H9 (cell line): ENCODE data around the gene SLC6A19. TPM values are rescaled to one million over a fixed set of nuclear protein-coding genes. Genes with fewer than 3 reads are reported as not detected.

Source experiments
- DNase-seq: peaks from one replicate; pipeline ENCODE4 v3.0.0-alpha.2; 2017
- H2AFZ ChIP-seq: one replicate; pipeline ENCODE4 v1.6.1; 2013; ENCODE audit warnings: mild to moderate bottlenecking, low read length, control low read depth, moderate library complexity
- H2AK5ac ChIP-seq: 2 replicates; pipeline ENCODE4 v1.6.1; 2013; ENCODE audit warnings: low read length, control low read depth, mixed read lengths; ENCODE audit not compliant: insufficient read length
- H2BK120ac ChIP-seq: one replicate; pipeline ENCODE4 v1.6.1; 2013; ENCODE audit warnings: low read depth, mild to moderate bottlenecking, low read length, control low read depth, inconsistent platforms; ENCODE audit not compliant: poor library complexity, severe bottlenecking
- H2BK12ac ChIP-seq: 2 replicates; pipeline ENCODE4 v1.6.1; 2013; ENCODE audit warnings: low read length, control low read depth, mixed read lengths, low read depth; ENCODE audit not compliant: insufficient read length
- H2BK15ac ChIP-seq: 2 replicates; pipeline ENCODE4 v1.6.1; 2013; ENCODE audit warnings: low read depth, low read length, control low read depth
- H2BK20ac ChIP-seq: one replicate; pipeline ENCODE4 v1.6.1; 2013; ENCODE audit warnings: low read depth, mild to moderate bottlenecking, low read length, control low read depth, inconsistent platforms; ENCODE audit not compliant: poor library complexity, severe bottlenecking
- H2BK5ac ChIP-seq: 2 replicates; pipeline ENCODE4 v1.6.1; 2013; ENCODE audit warnings: low read length, control low read depth, mixed read lengths; ENCODE audit not compliant: insufficient read length
- H3K14ac ChIP-seq: 2 replicates; pipeline ENCODE4 v1.6.1; 2013; ENCODE audit warnings: low read length, control low read depth; ENCODE audit not compliant: insufficient read depth
- H3K18ac ChIP-seq: 2 replicates; pipeline ENCODE4 v1.6.1; 2013; ENCODE audit warnings: low read depth, mild to moderate bottlenecking, mixed read lengths, low read length, control low read depth; ENCODE audit not compliant: insufficient read length
- H3K23ac ChIP-seq: 2 replicates; pipeline ENCODE4 v1.6.1; 2013; ENCODE audit warnings: low read length, control low read depth, mixed read lengths, low read depth; ENCODE audit not compliant: insufficient read length
- H3K23me2 ChIP-seq: 2 replicates; pipeline ENCODE4 v1.6.1; 2013; ENCODE audit warnings: low read depth, mild to moderate bottlenecking, mixed read lengths, low read length, control low read depth; ENCODE audit not compliant: insufficient read length, poor library complexity, severe bottlenecking
- H3K27ac ChIP-seq: 2 replicates; pipeline ENCODE4 v1.5.1; 2013; ENCODE audit warnings: low read length, control low read depth, mixed read lengths, low read depth; ENCODE audit not compliant: insufficient read length
- H3K27me3 ChIP-seq: 2 replicates; pipeline ENCODE4 v1.6.1; 2013; ENCODE audit warnings: low read length, control low read depth, inconsistent platforms; ENCODE audit not compliant: insufficient read depth
- H3K4ac ChIP-seq: 2 replicates; pipeline ENCODE4 v1.6.1; 2013; ENCODE audit warnings: low read depth, mild to moderate bottlenecking, control low read depth, inconsistent platforms, low read length, moderate library complexity
- H3K4me1 ChIP-seq: 2 replicates; pipeline ENCODE4 v1.6.1; 2013; ENCODE audit warnings: low read length, control low read depth, inconsistent platforms; ENCODE audit not compliant: insufficient read depth
- H3K4me2 ChIP-seq: 2 replicates; pipeline ENCODE4 v1.6.1; 2013; ENCODE audit warnings: low read length, control low read depth, mixed read lengths; ENCODE audit not compliant: insufficient read length, insufficient read depth
- H3K56ac ChIP-seq: 2 replicates; pipeline ENCODE4 v1.6.1; 2013; ENCODE audit warnings: low read depth, mild to moderate bottlenecking, mixed read lengths, low read length, control low read depth; ENCODE audit not compliant: insufficient read length
- H3K79me1 ChIP-seq: 2 replicates; pipeline ENCODE4 v1.6.1; 2013; ENCODE audit warnings: low read depth, mild to moderate bottlenecking, moderate library complexity, low read length, control low read depth, inconsistent platforms; ENCODE audit not compliant: insufficient read depth, poor library complexity, severe bottlenecking
- H3K79me2 ChIP-seq: 2 replicates; pipeline ENCODE4 v1.6.1; 2013; ENCODE audit warnings: low read length, control low read depth, inconsistent platforms; ENCODE audit not compliant: insufficient read depth
- H3K9ac ChIP-seq: 2 replicates; pipeline ENCODE4 v1.6.1; 2013; ENCODE audit warnings: low read length, control low read depth, mixed read lengths; ENCODE audit not compliant: insufficient read length; ENCODE audit errors: extremely low read depth
- H3K9me3 ChIP-seq: one replicate; pipeline ENCODE4 v1.6.1; 2013; ENCODE audit warnings: low read depth, low read length, inconsistent platforms; ENCODE audit not compliant: control insufficient read depth
- H3T11ph ChIP-seq: one replicate; pipeline ENCODE4 v1.6.1; 2013; ENCODE audit warnings: mild to moderate bottlenecking, low read length, control low read depth, inconsistent platforms
- H4K20me1 ChIP-seq: one replicate; pipeline ENCODE4 v1.6.1; 2013; ENCODE audit not compliant: control insufficient read depth, insufficient read length, insufficient read depth
- H4K5ac ChIP-seq: 2 replicates; pipeline ENCODE4 v1.6.1; 2013; ENCODE audit warnings: low read depth, mild to moderate bottlenecking, mixed read lengths, low read length, control low read depth; ENCODE audit not compliant: insufficient read length
- H4K8ac ChIP-seq: replicated peaks from 2 replicates; pipeline ENCODE4 v1.6.1; 2013; ENCODE audit warnings: low read length, control low read depth, mixed read lengths, low read depth; ENCODE audit not compliant: insufficient read length
- H4K91ac ChIP-seq: 2 replicates; pipeline ENCODE4 v1.6.1; 2013; ENCODE audit warnings: low read depth, mild to moderate bottlenecking, moderate library complexity, mixed read lengths, low read length, control low read depth; ENCODE audit not compliant: insufficient read length
- H3K27ac Mint-ChIP-seq, 3 experiments: 2 replicates in 2 of 3; 3 replicates in 1 of 3; pipeline ENCODE4 v1.8.0; 2020 to 2021; ENCODE audit warnings: mixed read lengths in 3 of 3, mild to moderate bottlenecking in 1 of 3, moderate library complexity in 1 of 3
- H3K27me3 Mint-ChIP-seq: 2 replicates; pipeline ENCODE4 v1.8.0; 2021; ENCODE audit warnings: low read depth, mild to moderate bottlenecking, moderate library complexity, mixed read lengths
- H3K36me3 Mint-ChIP-seq, 3 experiments: 2 replicates in 2 of 3; 3 replicates in 1 of 3; pipeline ENCODE4 v1.8.0; 2020 to 2021; ENCODE audit warnings: low read depth in 3 of 3, mixed read lengths in 3 of 3; ENCODE audit not compliant: insufficient read depth in 1 of 3
- H3K4me1 Mint-ChIP-seq, 2 experiments: 2 replicates each; pipeline ENCODE4 v1.8.0; 2020; ENCODE audit warnings: mixed read lengths in 2 of 2
- H3K4me3 Mint-ChIP-seq, 2 experiments: 2 replicates in 1 of 2; 3 replicates in 1 of 2; pipeline ENCODE4 v1.8.0; 2020 to 2021; ENCODE audit warnings: mild to moderate bottlenecking in 2 of 2, mixed read lengths in 2 of 2, moderate library complexity in 1 of 2
- H3K9me3 Mint-ChIP-seq, 2 experiments: 2 replicates in 1 of 2; 3 replicates in 1 of 2; pipeline ENCODE4 v1.8.0; 2020; ENCODE audit warnings: mild to moderate bottlenecking in 2 of 2, mixed read lengths in 2 of 2, moderate library complexity in 1 of 2
- CTCF ChIP-seq: fragments of 200-600 bp; sonication (generic); conservative IDR thresholded peaks from 3 replicates; pipeline ENCODE4 v1.8.0; 2021; ENCODE audit warnings: antibody characterized with exemption, mild to moderate bottlenecking
- WGBS: extraction: QIAGEN DNeasy Blood & Tissue Kit; methylation state at CpG from one replicate; pipeline ENCODE4 v1.1.7; 2013; ENCODE audit warnings: missing lambda C conversion rate, low lambda C conversion rate, mixed read lengths; ENCODE audit not compliant: insufficient read length; ENCODE audit errors: extremely low coverage; 5-methylcytosine and 5-hydroxymethylcytosine counted together
- total RNA-seq: library from RNA; stranded (reverse); gene quantifications from 2 replicates; pipeline ENCODE4 v1.2.1, GENCODE V29; 2021

SLC6A19 gene
- total RNA-seq, 1 experiment from 2014 or later = not detected

- no peak overlapping the region for H3K27ac Mint-ChIP-seq
- Histone ChIP-seq H3K27ac (no peak overlapping the region), H3K4me2 (no peak overlapping the region), H3K56ac (no peak overlapping the region), H3K23me2 (no peaks in the 10 kb centered on the region), H3K79me1 (no peaks in the 10 kb centered on the region), H2BK12ac (no peak overlapping the region), H4K5ac (no peak overlapping the region), H3K27me3 (no peaks in the 10 kb centered on the region), H3K23ac (no peak overlapping the region), H2AK5ac (no peak overlapping the region), H4K20me1 (no peaks in the 10 kb centered on the region), H2AFZ (no peak overlapping the region), H4K91ac (no peak overlapping the region), H3K9ac (no peak overlapping the region), H3K18ac (no peak overlapping the region), H3K4me1 (no peaks in the 10 kb centered on the region), H2BK20ac (no peak overlapping the region), H2BK5ac (no peak overlapping the region), H3K79me2 (no peaks in the 10 kb centered on the region), H3K14ac (no peak overlapping the region), H3K9me3 (no peaks in the 10 kb centered on the region), H3K4ac (no peak overlapping the region), H2BK120ac (no peak overlapping the region), H2BK15ac (no peak overlapping the region), H3T11ph (no peak overlapping the region), H4K8ac (no peak overlapping the region)
- no peaks in the 10 kb centered on the region; a peak in 1 of 5 replicates for H3K9me3 Mint-ChIP-seq
- peaks cover 5 to 9% of the 10 kb centered on the region in 2 experiments for H3K4me1 Mint-ChIP-seq
- H3K36me3 Mint-ChIP-seq = no peaks in the 10 kb centered on the region; a peak in 1 of 7 replicates
- WGBS = no CpG with 5 or more reads among the region's 33 CpGs
- no peak for TF ChIP-seq CTCF
- DNase-seq = no peak
- H3K27me3 Mint-ChIP-seq = peaks cover 18% of the 10 kb centered on the region
- H3K4me3 Mint-ChIP-seq = no peak overlapping the region
Observed at GRCh38 chr5:1169211-1170115, 31.9 kb upstream of the SLC6A19 start.
